DND-41 (cell line): Measurements from ENCODE around the gene CANX.

Experiments
- ATAC-seq: fragments of 200-7000 bp; cut with Tn5 transposase; 3 replicates; pipeline ENCODE4 v1.9.1; 2021; ENCODE audit warnings: low read depth; ENCODE audit not compliant: insufficient read depth
- DNase-seq: peaks from one replicate; pipeline ENCODE4 v3.0.0-alpha.2; 2020
- H2AFZ ChIP-seq: 2 replicates; pipeline ENCODE4 v1.6.0; 2012; ENCODE audit warnings: low read depth, low read length
- H3K27ac ChIP-seq: 2 replicates; pipeline ENCODE4 v1.5.1; 2012; ENCODE audit warnings: low read length, inconsistent platforms
- H3K27me3 ChIP-seq: fragments of 200-600 bp; sonication (generic); 2 replicates; pipeline ENCODE4 v1.6.0; 2012; ENCODE audit warnings: low read length, mild to moderate bottlenecking, inconsistent platforms; ENCODE audit not compliant: insufficient read depth, poor library complexity
- H3K36me3 ChIP-seq: 2 replicates; pipeline ENCODE4 v1.5.1; 2012; ENCODE audit warnings: low read length, inconsistent platforms; ENCODE audit not compliant: insufficient read depth
- H3K4me1 ChIP-seq: 2 replicates; pipeline ENCODE4 v1.5.1; 2012; ENCODE audit warnings: mild to moderate bottlenecking, low read length; ENCODE audit not compliant: insufficient read depth
- H3K4me2 ChIP-seq: 2 replicates; pipeline ENCODE4 v1.6.0; 2012; ENCODE audit warnings: mild to moderate bottlenecking, moderate library complexity, low read length, inconsistent platforms; ENCODE audit not compliant: insufficient read depth
- H3K4me3 ChIP-seq, 2 experiments: fragments of 200-600 bp in 1 of 2; shearing (Covaris generic) in 1 of 2; 2 replicates each; pipeline ENCODE4 v1.5.1; 2012 to 2016; ENCODE audit warnings: inconsistent platforms in 2 of 2, low read length in 2 of 2, mild to moderate bottlenecking in 2 of 2, low read depth in 1 of 2, moderate library complexity in 1 of 2
- H3K79me2 ChIP-seq: 2 replicates; pipeline ENCODE4 v1.6.0; 2012; ENCODE audit warnings: low read length, inconsistent platforms; ENCODE audit not compliant: insufficient read depth
- H3K9ac ChIP-seq: 2 replicates; pipeline ENCODE4 v1.6.0; 2012; ENCODE audit warnings: low read depth, mild to moderate bottlenecking, inconsistent platforms, low read length, moderate library complexity
- H3K9me3 ChIP-seq: 2 replicates; pipeline ENCODE4 v1.5.1; 2012; ENCODE audit warnings: low read length, moderate library complexity, mild to moderate bottlenecking, inconsistent platforms; ENCODE audit not compliant: insufficient read depth, severe bottlenecking
- H4K20me1 ChIP-seq: 2 replicates; pipeline ENCODE4 v1.6.0; 2012; ENCODE audit warnings: low read length; ENCODE audit not compliant: insufficient read depth
- EZH2 ChIP-seq: IDR thresholded peaks from 3 replicates; pipeline ENCODE4 v1.6.1; 2012; ENCODE audit warnings: borderline replicate concordance, low read depth, mild to moderate bottlenecking, moderate library complexity, low read length, inconsistent platforms; ENCODE audit not compliant: severe bottlenecking
- TF ChIP-seq, protein P1 (sequence below): IDR thresholded peaks from 2 replicates; pipeline ENCODE4 v1.5.1; 2012; ENCODE audit warnings: borderline replicate concordance, low read length, moderate library complexity, mild to moderate bottlenecking; ENCODE audit not compliant: poor library complexity, severe bottlenecking; ENCODE audit errors: extremely low read depth

CANX gene

DNA sequence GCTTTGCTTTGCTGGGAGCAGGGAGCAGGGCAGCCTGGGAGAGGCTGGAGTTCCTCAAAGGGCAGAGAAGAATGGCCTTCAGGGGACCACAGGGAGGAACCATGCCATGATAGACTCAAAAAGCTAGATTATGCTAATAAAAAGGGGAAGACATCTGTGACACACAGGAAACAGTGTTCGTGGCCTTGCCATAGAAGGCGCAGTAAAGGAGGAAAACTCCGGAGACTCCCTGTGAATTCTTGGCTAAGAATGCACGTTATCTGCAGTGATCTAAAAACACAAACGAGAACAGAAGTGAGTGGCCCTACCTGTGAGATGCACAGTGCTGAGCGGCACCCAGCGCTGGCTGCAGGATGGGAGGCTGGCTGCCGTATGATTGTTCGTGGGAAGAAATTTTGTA is 79.1 kb downstream of the CANX start:
- no peak for DNase-seq
- no peak overlapping the region for H3K9ac ChIP-seq
- H2AFZ ChIP-seq: no peak overlapping the region
- H3K79me2 ChIP-seq: no peaks in the 10 kb centered on the region
- no peaks in the 10 kb centered on the region for H3K27me3 ChIP-seq
- H3K27ac ChIP-seq: no peak overlapping the region
- no peak overlapping the region for H3K4me2 ChIP-seq
- ATAC-seq: no peak
- no peak overlapping the region for H3K4me3 ChIP-seq
- H4K20me1 ChIP-seq: peaks cover 21% of the 10 kb centered on the region
- peaks cover 78% of the 10 kb centered on the region for H3K36me3 ChIP-seq
- H3K9me3 ChIP-seq: no peaks in the 10 kb centered on the region
- H3K4me1 ChIP-seq: no peaks in the 10 kb centered on the region
- TF ChIP-seq EZH2: no peak
- TF ChIP-seq, protein P1, sequence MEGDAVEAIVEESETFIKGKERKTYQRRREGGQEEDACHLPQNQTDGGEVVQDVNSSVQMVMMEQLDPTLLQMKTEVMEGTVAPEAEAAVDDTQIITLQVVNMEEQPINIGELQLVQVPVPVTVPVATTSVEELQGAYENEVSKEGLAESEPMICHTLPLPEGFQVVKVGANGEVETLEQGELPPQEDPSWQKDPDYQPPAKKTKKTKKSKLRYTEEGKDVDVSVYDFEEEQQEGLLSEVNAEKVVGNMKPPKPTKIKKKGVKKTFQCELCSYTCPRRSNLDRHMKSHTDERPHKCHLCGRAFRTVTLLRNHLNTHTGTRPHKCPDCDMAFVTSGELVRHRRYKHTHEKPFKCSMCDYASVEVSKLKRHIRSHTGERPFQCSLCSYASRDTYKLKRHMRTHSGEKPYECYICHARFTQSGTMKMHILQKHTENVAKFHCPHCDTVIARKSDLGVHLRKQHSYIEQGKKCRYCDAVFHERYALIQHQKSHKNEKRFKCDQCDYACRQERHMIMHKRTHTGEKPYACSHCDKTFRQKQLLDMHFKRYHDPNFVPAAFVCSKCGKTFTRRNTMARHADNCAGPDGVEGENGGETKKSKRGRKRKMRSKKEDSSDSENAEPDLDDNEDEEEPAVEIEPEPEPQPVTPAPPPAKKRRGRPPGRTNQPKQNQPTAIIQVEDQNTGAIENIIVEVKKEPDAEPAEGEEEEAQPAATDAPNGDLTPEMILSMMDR: no peak

- TF ChIP-seq EZH2: no peak
- TF ChIP-seq, protein P1: no peak
- H3K9ac ChIP-seq: no peak overlapping the region
- H3K4me3 ChIP-seq: no peak overlapping the region
- no peak overlapping the region for H3K4me2 ChIP-seq
- H3K36me3 ChIP-seq: peaks cover 71% of the 10 kb centered on the region
- no peaks in the 10 kb centered on the region for H3K9me3 ChIP-seq
- H3K4me1 ChIP-seq: no peaks in the 10 kb centered on the region
- H3K79me2 ChIP-seq: no peaks in the 10 kb centered on the region
- H3K27ac ChIP-seq: no peak overlapping the region
- DNase-seq (no peak), ATAC-seq (no peak; the same call in 2 of the 3 replicates)
- no peak overlapping the region for H2AFZ ChIP-seq
- no peaks in the 10 kb centered on the region for H3K27me3 ChIP-seq
- H4K20me1 ChIP-seq: peaks cover 21% of the 10 kb centered on the region
Measured at GRCh38 chr5:179778591-179778990, 79.8 kb downstream of the CANX start.

DNA sequence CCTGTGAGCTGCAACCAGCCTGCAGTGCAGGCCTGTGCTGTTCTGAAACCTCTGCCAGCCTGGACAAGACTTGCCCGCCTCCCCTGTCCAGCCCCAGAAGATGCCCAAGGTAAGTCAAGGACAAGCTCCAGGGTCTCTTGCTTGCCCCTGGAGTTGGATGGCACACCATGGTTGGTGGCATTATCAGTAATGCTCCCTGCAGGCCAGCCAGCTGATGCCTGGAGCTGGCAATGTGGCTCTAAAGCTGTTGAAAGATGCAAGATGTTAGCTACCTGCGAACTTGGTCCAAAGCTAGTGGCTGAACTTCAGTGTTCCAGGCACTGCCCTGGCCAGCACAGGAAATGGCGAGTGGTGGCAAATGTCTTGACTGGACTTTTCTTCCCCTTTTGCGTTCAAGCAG is 81.1 kb downstream of the CANX start:
- no peak overlapping the region for H3K4me3 ChIP-seq
- DNase-seq (no peak), ATAC-seq (no peak)
- no peaks in the 10 kb centered on the region for H3K79me2 ChIP-seq
- H2AFZ ChIP-seq: no peak overlapping the region
- H3K4me1 ChIP-seq: no peaks in the 10 kb centered on the region
- H3K9me3 ChIP-seq: no peaks in the 10 kb centered on the region
- H3K4me2 ChIP-seq: no peak overlapping the region
- TF ChIP-seq, protein P1: no peak
- TF ChIP-seq EZH2: no peak
- H3K27me3 ChIP-seq: no peaks in the 10 kb centered on the region
- peaks cover 17% of the 10 kb centered on the region for H4K20me1 ChIP-seq
- no peak overlapping the region for H3K27ac ChIP-seq
- H3K9ac ChIP-seq: no peak overlapping the region
- H3K36me3 ChIP-seq: peaks cover 59% of the 10 kb centered on the region

DNA sequence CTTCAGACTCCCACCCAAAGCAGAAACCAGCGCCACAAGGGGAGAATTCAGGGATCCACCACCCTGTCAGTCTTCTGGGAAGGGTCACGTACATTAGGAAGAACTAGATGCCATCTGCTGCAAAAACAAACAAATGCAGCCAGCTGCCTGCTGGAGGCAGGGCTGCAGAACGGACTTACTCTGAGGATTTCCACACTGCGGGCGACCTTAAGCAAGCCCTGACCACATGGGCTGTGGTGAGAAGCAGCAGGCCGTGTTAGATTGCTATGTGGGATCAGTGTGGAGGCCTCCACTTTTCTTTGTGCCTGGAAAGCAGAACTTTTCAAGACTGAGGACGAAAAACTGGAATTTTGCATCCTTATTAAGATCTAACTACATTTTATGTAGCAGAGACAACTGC is 81.6 kb downstream of the CANX start:
- peaks cover 17% of the 10 kb centered on the region for H4K20me1 ChIP-seq
- no peak overlapping the region for H3K4me3 ChIP-seq
- H3K4me1 ChIP-seq: no peaks in the 10 kb centered on the region
- ATAC-seq: no peak
- H3K27ac ChIP-seq: no peak overlapping the region
- no peak for TF ChIP-seq EZH2
- TF ChIP-seq, protein P1: no peak
- H3K4me2 ChIP-seq: no peak overlapping the region
- peaks cover 53% of the 10 kb centered on the region for H3K36me3 ChIP-seq
- no peaks in the 10 kb centered on the region for H3K9me3 ChIP-seq
- H3K9ac ChIP-seq: no peak overlapping the region
- H3K79me2 ChIP-seq: no peaks in the 10 kb centered on the region
- no peak overlapping the region for H2AFZ ChIP-seq
- no peak for DNase-seq
- H3K27me3 ChIP-seq: no peaks in the 10 kb centered on the region
